ENCODE measurements around the gene ARMC3.

Gene ARMC3

GRCh38 chr10:22911889-22912762, 15.7 kb upstream of the ARMC3 start:
- H3K27me3 ChIP-seq (ENCODE audit: control insufficient read depth, low read length): no peaks in the 10 kb centered on the region
- no peaks in the 10 kb centered on the region for H3K79me2 ChIP-seq (ENCODE audit: control insufficient read depth, low read length)
- no peaks in the 10 kb centered on the region for H4K20me1 ChIP-seq (ENCODE audit: control insufficient read depth, insufficient read depth, low read depth, low read length)
- H3F3A ChIP-seq (ENCODE audit: control insufficient read depth, insufficient read depth): no peaks in the 10 kb centered on the region
- no peaks in the 10 kb centered on the region for H3K36me3 ChIP-seq (ENCODE audit: control insufficient read depth, low read length)
- H3K4me1 ChIP-seq (ENCODE audit: control insufficient read depth, low read length): no peaks in the 10 kb centered on the region
- H3K4me2 ChIP-seq (ENCODE audit: low read length): no peak overlapping the region
- H3K27ac ChIP-seq (ENCODE audit: low read depth, low read length): no peak overlapping the region
- H3K9me2 ChIP-seq (replicated peaks; ENCODE audit: control insufficient read depth, low read length): no peaks in the 10 kb centered on the region
- TF ChIP-seq EZH2phosphoT487 (IDR thresholded peaks at IDR 0.05; ENCODE audit: borderline replicate concordance, low read length) (no peak), CTCF (IDR thresholded peaks at IDR 0.05; ENCODE audit: low read depth, low read length, poor library complexity, severe bottlenecking) (no peak)
- peaks cover 7% of the 10 kb centered on the region; the same call in 1 of the 2 replicates for H3K9me3 ChIP-seq (ENCODE audit: control insufficient read depth, insufficient read depth, low read length)
- H3K4me3 ChIP-seq (ENCODE audit: low read length): no peak overlapping the region

GRCh38 chr10:22912763-22913384, 15.0 kb upstream of the ARMC3 start:
- TF ChIP-seq EZH2phosphoT487 (IDR thresholded peaks at IDR 0.05; ENCODE audit: borderline replicate concordance, low read length) (no peak), CTCF (IDR thresholded peaks at IDR 0.05; ENCODE audit: low read depth, low read length, poor library complexity, severe bottlenecking) (no peak)
- no peak overlapping the region for H3K27ac ChIP-seq (ENCODE audit: low read depth, low read length)
- no peak overlapping the region for H3K4me2 ChIP-seq (ENCODE audit: low read length)
- H3K36me3 ChIP-seq (ENCODE audit: control insufficient read depth, low read length): no peaks in the 10 kb centered on the region
- H3F3A ChIP-seq (ENCODE audit: control insufficient read depth, insufficient read depth): no peaks in the 10 kb centered on the region
- no peaks in the 10 kb centered on the region for H3K79me2 ChIP-seq (ENCODE audit: control insufficient read depth, low read length)
- no peak overlapping the region for H3K4me3 ChIP-seq (ENCODE audit: low read length)
- H3K9me3 ChIP-seq (ENCODE audit: control insufficient read depth, insufficient read depth, low read length): peaks cover 7% of the 10 kb centered on the region; the same call in 1 of the 2 replicates
- no peaks in the 10 kb centered on the region for H3K4me1 ChIP-seq (ENCODE audit: control insufficient read depth, low read length)
- H3K27me3 ChIP-seq (ENCODE audit: control insufficient read depth, low read length): no peaks in the 10 kb centered on the region
- no peaks in the 10 kb centered on the region for H4K20me1 ChIP-seq (ENCODE audit: control insufficient read depth, insufficient read depth, low read depth, low read length)
- H3K9me2 ChIP-seq (replicated peaks; ENCODE audit: control insufficient read depth, low read length): no peaks in the 10 kb centered on the region

- no peaks in the 10 kb centered on the region for H3K79me2 ChIP-seq (ENCODE audit: control insufficient read depth, low read length)
- TF ChIP-seq CTCF (IDR thresholded peaks at IDR 0.05; ENCODE audit: low read depth, low read length, poor library complexity, severe bottlenecking) (no peak), EZH2phosphoT487 (IDR thresholded peaks at IDR 0.05; ENCODE audit: borderline replicate concordance, low read length) (no peak)
- H3K9me2 ChIP-seq (replicated peaks; ENCODE audit: control insufficient read depth, low read length): no peaks in the 10 kb centered on the region
These were observed 14.3 kb upstream of the ARMC3 start for GRCh38 chr10:22913474-22914092.

More at GRCh38 chr10:22913474-22914092, 14.3 kb upstream of the ARMC3 start:
- no peaks in the 10 kb centered on the region for H3K36me3 ChIP-seq (ENCODE audit: control insufficient read depth, low read length)
- H3K9me3 ChIP-seq (ENCODE audit: control insufficient read depth, insufficient read depth, low read length): peaks cover 4% of the 10 kb centered on the region; the same call in 1 of the 2 replicates
- H3K4me3 ChIP-seq (ENCODE audit: low read length): no peak overlapping the region
- H3K27me3 ChIP-seq (ENCODE audit: control insufficient read depth, low read length): no peaks in the 10 kb centered on the region
- H4K20me1 ChIP-seq (ENCODE audit: control insufficient read depth, insufficient read depth, low read depth, low read length): no peaks in the 10 kb centered on the region
- H3K4me1 ChIP-seq (ENCODE audit: control insufficient read depth, low read length): no peaks in the 10 kb centered on the region
- no peaks in the 10 kb centered on the region for H3F3A ChIP-seq (ENCODE audit: control insufficient read depth, insufficient read depth)
- no peak overlapping the region for H3K27ac ChIP-seq (ENCODE audit: low read depth, low read length)
- no peak overlapping the region for H3K4me2 ChIP-seq (ENCODE audit: low read length)

Measured in DOHH2 (cell line).